T-helper 9 cell (primary cell): Measurements from ENCODE around the gene SPAG9.

Experiments
- DNase-seq: peaks from one replicate; pipeline ENCODE4 v3.0.0-alpha.2; 2020

Gene SPAG9

GRCh38 chr17:50986989-50987660, 133.5 kb downstream of the SPAG9 start:
- DNase-seq: no peak

GRCh38 chr17:50981279-50981678, 139.4 kb downstream of the SPAG9 start:
- DNase-seq: no peak

- no peak for DNase-seq
These were observed 141.1 kb downstream of the SPAG9 start for GRCh38 chr17:50979524-50979927.

DNA sequence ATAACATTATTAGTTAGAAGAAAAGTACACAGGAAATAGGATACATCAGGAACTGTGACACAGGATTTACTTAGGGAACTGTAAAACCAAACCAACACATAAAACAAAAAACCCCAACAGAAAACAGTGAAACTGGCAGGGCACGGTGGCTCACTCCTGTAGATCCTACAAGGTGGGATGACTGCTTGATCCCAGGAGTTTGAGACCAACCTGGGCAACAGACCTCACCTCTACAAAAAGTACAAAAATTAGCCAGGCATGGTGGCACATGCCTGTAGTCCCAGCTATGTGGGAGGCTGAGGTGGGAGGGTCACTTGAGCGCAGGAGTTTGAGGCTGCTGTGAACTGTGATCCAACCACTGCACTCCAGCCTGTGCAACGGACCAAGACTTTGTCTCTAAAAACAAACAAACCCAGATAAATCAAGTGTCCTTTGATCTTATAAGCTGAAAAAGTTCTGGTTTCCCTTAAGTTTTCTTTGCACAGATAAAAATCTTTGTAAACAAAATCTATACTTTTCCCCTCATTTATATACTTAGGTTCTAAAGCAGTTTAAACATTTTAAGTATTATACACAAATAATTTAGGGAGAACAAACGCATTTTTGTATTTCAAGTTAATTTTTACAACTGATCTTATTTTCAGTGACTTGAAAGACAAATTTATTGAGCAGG, 143.0 kb downstream of the SPAG9 start:
- no peak for DNase-seq

DNA sequence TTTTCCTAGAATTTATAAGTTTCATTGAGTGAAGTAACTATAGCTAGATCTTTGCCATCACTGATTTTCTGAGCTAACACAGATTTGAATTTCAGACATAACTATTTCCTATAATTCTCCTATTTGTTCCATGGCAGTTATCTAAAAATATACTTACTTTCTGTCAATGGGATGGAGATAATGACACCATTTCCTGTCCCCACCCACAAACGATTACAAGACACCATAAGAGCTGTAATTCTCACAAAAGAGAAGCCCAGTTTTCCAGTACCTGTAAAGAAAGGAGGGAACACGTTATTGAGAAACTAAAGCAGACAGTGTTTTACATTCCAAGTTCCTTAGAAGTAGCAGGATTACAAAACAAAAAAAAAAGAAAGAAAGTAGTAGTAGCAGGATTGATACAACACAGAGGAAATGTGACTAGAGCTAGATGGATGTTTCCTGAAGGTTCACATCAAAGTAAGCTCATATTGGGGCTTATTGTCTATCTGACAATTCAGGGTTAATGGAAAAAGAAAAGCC, 143.7 kb downstream of the SPAG9 start:
- DNase-seq: no peak

DNA sequence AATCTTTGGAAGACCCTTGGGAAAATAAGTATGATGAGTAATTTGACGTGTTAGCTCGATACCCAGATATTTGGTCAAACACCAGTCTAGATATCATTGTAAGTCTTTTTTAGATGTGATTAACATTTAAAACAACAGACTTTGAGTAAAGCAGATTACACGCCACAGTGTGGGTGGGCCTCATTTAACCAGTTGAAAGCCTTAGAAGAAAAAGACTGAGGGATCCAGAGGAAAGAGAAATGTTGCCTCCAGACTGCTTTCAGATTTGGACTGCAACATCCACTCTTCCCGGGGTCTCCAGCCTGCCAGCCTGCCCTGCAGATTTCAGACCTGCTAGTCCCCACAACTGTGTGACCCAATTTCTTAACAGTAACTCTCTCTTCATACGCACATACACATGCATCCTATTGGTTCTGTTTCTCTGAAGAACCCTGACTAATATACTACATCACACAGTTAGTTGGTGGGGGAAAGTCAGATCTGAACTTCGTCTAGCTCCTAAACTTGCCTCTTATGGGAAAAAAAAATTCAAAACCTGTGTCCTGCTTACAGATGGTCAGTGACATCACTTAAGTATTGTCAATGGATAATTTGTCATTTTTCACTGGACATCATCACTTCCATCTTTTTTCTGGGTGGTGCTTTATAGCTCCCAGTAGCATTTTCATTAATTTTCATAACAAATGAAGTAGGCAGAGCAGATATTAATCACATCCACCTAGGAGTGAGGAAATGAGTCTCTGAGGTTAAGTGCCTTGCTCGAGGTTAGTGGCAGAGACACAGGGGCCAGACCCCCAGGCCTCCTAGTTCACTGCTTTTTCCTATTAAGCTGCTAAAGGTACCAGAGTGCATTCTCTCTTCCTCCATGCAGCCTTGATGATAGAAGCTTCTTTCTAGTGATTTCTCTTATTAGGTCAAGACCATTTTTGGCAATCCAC, 146.8 kb downstream of the SPAG9 start:
- DNase-seq: no peak

DNA sequence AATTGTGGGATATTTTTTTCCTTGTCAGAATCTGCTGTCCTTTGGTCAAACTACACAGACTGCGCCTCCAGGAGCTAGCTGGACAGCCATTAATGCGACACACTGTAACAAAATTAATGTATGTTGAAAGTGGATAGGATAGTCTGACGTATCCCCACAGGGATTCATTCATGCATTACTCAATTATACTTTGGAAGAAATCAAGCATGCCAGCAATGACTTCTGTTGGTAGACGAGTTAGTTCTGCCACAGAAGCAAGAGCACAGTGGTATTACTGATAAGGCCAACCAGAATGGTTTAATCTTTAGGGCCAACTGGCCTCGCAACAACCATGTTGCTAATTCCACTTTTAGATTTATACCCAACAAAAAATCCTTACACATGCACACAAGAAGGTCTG, 148.1 kb downstream of the SPAG9 start:
- no peak for DNase-seq

- no peak for DNase-seq
These were observed 152.9 kb downstream of the SPAG9 start for GRCh38 chr17:50967795-50968194.

GRCh38 chr17:50966163-50966666, 154.5 kb downstream of the SPAG9 start:
- DNase-seq: no peak

- no peak for DNase-seq
These were observed 157.5 kb downstream of the SPAG9 start for GRCh38 chr17:50963139-50963538.

- no peak for DNase-seq
These were observed 159.1 kb downstream of the SPAG9 start for GRCh38 chr17:50961282-50962220.

DNA sequence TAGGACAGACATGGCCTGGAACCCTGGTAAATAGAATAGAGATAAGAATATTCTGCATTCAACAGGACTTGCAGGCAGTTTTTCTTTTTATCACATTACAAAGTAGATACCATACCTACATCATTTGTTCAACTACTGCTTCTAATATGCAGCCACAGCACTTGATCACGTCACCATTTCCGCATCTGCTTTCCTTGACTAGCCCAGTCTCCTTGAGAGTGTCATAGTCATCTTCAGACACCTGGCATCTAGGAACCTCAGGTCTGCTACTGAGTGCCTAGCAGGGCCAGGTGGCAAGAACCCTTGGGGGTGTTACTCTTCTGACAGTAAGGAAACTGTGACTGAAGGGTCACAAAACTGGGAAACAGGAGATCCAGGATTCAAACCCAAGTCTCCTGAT, 161.3 kb downstream of the SPAG9 start:
- DNase-seq: no peak

DNA sequence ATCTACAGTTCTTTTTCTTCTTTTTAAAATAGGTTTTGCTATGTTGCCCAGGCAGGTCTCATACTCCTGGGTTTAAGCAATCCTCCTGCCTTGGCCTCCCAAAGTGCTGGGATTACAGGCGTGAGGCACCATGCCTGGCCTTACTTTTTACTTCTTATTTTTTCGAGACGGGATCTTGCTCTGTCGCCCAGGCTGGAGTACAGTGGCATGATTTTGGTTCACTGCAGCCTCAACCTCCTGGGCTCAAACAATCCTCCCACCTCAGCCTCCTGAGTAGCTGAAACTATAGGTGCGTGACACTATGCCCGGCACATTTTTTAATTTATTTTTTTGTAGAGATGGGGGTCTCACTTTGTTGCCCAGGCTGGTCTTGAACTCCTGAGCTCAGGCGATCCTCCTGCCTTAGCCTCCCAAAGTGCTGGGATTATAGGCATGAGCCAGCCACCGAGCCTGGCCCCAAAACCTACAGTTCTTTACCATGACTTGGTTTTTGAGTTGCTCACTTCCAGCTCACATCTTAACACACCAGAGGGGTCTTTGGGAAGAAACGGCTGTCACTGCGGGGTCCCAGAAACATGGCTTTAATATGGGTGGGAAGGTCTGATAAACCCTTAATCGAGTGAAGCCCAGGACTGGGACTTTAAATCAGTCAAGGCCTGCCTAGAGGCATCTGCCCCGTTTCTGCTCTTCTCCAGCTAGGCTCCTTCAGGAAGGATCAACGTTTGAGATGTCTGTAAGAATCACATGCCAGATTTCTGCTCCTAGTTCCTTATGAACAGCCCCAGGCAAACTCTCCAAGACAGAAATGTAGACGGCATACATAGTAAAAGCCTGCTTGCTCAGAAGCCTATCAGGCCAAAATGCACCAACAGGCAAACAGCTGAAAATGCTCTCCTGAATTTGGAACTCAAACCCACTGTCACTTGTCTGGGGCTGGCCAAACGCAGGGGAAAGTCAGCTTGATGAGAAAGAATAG, 162.8 kb downstream of the SPAG9 start:
- no peak for DNase-seq

- DNase-seq: peak; percentile 60
These were observed 163.7 kb downstream of the SPAG9 start for GRCh38 chr17:50956750-50957523.

GRCh38 chr17:50956409-50956749, 164.3 kb downstream of the SPAG9 start:
- no peak for DNase-seq

DNA sequence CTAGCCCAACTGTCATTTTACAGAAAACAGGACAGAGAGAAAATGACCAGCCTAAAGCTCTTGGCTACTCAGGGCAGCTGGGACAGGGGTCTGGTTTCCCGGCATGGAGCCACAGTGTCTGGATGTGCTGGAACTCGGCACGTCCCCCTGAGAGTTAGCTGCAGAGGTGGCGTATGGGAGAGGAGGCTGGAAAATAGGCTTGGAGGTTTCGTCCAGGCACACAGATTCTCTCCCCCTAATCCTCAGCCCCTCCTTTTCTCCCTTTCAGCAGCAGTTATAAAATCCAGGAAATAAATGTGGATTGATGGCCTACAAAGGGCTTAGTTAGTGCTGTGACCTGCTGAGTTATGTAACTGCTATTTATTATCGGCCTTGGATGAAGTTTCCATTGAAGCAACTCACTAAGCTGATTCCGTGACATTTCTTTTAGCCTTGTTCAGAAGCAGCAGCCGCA, 165.0 kb downstream of the SPAG9 start:
- no peak for DNase-seq

DNA sequence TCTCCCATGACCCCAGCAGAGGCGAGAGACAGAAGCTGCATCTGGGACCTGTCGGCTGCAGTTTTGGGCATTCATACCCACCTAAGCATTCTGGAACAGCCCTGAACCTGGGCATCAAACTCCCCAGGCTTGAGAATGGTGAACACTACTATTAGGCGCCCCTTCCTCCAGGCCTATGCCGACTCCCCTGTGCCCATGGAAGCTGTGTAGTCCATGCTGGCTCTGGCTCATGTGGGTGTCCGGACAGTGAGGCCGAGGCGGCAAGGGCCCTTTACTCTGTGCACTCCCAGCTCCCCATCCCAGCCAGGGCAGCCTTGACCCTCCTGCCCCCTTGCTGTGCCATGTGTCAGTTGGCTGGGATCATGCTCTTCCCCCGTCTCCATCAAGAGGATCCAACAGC, 165.5 kb downstream of the SPAG9 start:
- DNase-seq: no peak

- DNase-seq: no peak
These were observed 166.0 kb downstream of the SPAG9 start for GRCh38 chr17:50954641-50955121.

- no peak for DNase-seq
These were observed 166.7 kb downstream of the SPAG9 start for GRCh38 chr17:50953831-50954601.
